Stimulated activated CD4-positive, alpha-beta T cell treated with anti-CD3 and anti-CD28 coated beads, TNF-alpha, amount 100 ng/mL, for 4 hours (primary cell): ENCODE results near the gene SULT4A1.

Source experiments
- DNase-seq, 3 experiments: peaks; one replicate each; pipeline ENCODE4 v3.0.0-alpha.2; 2020; ENCODE audit warnings: low read depth in 3 of 3

SULT4A1 gene

DNA sequence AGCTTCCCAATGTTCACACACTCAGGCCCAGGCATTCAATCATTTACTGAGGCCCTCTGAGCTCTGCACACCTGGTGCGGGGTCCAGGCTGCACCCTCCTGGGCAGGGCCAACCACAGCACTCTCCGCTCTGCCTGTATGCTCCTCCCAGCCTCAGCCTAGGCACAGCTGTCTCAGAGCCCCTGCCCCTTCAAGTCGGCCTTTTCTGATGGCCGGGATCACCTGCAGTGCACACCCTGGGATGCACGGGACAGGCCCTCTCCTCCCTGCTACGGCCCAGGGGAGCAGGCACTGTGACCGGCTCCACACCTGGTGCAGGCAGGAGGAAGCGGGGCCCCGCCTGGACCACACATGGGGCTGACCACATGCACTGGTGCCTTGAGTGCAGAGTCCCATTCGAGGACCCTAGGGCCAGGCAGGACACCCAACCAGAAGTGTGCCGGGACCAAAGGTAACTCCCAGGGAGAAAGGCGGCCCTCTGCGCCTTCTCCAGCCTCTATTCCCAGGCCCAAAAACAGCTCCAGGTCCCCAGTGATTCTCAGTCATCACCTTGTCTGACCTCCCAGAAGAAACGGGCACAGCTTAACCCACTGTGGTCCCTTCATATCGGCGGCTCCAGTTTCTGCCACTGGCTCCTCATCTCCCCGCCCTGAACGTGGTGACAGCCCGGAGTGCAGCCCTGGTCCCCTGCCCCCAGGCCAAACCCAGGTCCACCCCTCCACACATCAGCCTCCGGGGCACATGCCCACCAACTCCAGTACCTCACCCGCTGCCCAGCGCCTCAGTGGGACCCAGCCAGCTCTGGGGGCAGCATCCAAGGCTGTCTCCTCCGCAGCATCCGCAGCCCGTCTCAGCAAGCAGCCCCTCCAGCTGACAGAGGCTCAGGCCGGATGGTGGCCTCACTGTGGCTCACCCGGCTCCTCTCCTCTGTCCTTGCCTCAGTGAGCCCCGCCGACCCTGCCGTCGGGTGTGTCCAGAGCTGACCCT lies 17.5 kb downstream of the SULT4A1 start:
- no peak for DNase-seq

DNA sequence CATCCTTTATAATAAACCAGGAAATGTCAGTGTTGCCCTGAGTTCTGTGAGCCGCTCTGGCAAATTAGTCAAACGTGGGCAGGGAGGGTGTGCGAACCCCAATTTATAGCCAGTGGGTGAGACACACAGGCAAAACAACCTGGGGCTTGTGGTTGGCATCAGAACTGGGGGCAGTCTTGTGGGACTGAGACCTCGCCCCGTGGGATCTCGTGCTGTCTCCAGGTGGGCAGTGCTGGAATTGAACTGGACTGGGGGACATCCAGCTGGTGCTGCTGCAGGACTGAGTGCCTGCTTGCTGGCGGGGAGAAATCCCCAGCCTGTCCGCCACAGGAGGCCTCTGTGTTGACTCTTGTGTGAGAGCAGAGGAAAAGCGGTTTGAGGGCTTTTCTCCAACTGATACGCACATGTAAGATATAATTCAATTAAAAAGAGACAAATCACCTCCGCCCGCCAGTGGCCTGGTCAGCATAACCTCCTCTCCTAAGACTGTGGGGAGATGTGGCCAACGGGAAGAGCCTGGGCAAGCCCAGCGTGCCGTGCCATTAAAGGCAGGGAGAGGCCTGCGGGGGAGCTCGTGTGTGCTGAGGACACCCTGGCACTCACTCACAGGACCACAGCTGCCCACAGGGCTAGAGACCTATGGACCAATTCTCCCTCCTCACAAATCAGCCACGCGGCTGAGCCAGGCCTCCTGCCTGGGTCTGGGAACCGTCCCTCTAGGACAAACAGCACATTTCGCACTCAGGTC lies 18.4 kb downstream of the SULT4A1 start:
- no peak for DNase-seq

DNA sequence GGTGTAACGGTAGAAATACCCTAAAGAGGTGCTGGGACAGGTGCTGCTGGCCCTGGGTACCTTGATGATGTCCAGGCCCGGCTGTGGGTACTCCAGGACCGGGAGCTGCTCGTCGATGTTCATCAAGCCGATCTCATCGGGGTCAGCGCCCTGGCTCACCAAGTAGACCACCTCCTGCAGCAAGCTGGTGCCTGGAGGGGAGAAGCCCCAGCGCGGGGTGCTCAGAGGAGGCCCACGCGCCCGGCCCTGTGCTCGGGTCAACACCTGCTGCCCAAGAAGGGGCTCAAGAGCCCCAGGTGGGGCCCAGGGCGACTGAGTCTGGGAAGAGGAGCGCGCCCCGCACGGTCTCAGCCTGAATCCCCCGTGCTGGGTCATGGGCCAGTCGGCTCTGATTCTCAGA lies 20.6 kb downstream of the SULT4A1 start:
- DNase-seq, result no peak

DNA sequence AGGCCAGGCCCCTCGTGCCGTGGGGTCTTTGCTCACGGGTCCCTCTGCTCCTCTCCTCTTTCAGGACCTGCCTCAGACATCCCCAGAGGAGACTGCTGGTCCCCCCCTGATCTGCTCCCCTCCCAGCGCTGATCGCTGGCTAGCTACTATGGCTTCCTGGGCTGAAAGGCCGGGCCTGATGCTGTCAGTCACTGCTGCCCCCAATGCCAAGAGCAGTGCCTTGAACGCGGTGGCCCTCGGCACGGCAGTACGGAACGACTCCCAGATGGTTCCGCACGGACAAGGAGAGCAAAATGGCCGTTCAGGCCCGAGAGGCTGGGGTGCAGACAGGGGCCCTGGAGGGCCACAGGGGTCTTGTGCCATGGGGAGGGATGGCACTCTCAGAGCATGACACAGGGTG lies 21.5 kb downstream of the SULT4A1 start:
- DNase-seq, result no peak

DNA sequence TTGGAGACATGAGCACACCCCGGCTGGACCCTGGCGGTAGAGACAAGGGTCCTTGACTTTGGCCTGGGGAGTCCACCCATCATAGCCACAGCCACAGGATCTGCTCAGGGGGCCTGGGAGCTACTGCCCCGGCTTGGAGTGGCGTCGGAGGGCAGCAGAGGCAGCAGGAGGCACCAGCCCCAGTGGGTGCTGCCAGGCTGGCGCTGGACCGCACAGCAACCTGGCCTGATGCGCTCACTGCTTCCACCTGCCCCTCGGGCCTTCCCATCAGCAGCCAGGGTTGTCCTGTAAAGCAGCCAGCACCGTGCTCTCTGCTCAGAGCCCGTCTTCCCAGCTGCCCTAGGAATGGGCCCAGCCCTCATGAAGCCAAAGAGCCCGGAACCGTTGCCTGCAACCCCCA lies 21.9 kb downstream of the SULT4A1 start:
- DNase-seq, result no peak

DNA sequence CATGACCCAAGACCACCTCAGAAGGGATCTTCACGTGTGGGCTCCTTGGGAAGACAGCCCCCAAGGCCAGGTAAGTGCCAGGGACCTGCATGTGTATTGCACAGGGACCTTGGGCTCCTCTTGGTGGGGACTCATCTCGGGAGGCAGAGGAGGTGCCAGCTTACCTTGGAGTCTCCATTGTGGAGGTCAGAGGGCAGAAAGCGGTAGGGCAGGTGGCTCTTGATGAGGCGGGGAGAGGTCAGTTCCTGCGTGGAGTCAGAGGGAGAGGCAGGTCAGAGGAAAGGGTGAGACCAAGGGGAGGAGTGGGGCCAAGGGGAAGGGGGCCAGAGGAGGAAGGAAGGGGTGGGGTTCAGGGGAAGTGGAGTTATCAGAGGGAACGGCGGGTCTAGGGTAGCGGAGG lies 22.5 kb downstream of the SULT4A1 start:
- DNase-seq, result no peak

DNA sequence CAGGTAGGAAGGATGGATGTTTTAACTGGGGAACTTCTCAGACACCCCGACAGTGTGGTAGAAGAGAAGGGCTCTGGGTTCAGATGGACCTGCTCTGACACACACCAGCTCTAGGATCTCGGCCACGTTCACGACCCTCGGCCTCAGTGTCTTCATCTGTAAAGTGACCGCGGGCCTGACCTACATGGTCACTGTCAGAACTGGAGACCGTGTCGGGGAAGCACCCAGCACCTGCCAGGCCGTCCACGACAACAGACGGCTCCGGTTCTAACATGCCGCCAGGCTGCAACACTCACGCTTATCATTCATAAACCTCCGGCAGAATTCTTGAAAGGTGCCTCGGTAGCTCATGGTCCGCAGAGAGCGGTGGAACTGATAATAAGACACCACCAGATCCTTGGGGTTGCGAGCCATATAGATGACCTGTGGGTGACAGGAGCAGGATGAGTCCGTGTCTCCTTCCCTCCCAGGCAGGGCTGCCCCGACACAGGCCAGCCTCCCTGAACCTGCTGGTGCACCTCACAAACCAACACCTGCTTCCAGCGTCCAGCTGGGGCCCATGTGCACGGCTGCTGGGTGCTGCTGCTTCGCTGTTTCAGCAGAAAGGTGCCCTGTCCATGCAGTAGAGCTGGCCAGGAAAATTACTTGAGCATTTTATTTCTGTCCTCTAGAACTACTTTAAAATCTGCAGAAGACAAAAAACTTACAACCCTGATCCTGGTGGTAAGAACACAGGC lies 23.6 kb downstream of the SULT4A1 start:
- DNase-seq, result no peak

DNA sequence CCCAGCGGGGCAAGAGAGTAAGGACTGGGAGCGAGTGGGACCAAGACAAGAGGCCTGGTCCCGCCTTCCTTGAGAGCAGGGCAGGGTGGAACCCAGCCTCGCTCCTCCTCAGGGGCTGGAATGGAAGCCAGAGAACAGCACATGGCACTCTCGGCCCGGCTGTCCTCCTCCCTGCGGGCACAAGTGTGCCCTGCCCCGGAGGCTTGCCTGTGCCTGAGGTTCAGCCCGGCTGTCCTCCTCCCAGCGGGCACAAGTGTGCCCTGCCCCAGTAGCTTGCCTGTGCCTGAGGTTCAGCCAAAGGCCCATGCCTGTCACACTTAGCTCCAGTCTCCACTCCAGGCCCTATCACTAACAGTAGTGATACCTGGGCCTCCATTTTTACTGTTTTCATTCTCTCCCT lies 24.2 kb downstream of the SULT4A1 start:
- DNase-seq, result no peak

DNA sequence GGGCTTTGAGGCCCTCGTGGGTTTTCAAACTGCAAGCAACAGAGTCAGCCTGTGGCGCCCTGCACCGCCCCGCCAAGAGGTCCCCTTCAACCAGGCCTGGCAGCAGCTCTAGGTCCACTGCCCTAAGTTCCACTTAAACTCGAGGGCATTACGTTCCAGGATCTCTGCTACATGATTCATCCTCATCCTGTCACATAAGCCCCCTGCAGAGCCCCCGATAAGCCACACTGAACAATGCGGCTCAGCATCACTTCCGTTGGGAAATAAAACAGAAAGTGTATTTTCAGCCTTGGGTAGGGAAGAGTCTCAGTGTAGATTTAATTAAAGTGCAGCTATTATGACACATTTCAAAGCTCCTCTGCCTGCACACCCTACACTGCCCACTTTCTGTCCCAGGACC lies 24.6 kb downstream of the SULT4A1 start:
- no peak for DNase-seq

DNA sequence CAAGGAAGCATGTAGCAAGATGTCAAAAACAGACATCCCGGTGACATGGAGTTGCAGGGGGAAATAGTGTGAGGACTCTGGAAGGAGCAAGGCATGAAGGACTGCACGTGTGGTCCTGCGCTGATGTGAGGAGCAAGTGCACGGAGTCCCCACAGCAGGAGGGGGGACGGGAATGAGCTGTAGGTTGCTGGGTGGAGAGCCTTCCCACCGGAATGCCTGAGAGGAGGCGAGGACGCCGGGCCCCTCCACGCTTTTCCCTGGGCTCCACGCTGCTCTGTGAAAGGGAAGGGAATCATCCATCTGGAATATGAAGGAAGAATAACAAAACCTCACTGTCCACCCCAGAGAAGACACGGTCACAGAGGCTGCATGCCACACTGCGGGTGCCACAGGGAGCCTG lies 26.6 kb downstream of the SULT4A1 start:
- no peak for DNase-seq

DNA sequence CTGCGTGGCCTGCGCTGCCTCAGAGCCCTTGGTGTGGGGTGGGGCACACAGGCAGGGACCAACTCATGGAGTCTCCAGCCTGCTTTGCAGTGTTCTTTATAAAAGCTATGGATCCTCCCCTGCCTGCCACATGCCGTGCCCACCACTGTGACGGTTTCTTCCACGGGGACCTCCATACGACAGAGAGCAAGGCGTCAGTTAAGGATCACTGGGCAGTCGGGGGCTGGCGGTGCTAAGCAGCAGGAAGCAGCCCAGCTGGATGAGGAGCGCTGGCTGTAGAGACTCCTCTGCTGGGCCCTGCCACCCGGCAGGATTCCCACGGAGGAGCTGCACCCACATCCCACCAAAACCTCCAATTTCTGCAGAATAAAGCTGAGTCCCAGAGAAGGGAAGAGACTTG lies 27.1 kb downstream of the SULT4A1 start:
- no peak for DNase-seq

DNA sequence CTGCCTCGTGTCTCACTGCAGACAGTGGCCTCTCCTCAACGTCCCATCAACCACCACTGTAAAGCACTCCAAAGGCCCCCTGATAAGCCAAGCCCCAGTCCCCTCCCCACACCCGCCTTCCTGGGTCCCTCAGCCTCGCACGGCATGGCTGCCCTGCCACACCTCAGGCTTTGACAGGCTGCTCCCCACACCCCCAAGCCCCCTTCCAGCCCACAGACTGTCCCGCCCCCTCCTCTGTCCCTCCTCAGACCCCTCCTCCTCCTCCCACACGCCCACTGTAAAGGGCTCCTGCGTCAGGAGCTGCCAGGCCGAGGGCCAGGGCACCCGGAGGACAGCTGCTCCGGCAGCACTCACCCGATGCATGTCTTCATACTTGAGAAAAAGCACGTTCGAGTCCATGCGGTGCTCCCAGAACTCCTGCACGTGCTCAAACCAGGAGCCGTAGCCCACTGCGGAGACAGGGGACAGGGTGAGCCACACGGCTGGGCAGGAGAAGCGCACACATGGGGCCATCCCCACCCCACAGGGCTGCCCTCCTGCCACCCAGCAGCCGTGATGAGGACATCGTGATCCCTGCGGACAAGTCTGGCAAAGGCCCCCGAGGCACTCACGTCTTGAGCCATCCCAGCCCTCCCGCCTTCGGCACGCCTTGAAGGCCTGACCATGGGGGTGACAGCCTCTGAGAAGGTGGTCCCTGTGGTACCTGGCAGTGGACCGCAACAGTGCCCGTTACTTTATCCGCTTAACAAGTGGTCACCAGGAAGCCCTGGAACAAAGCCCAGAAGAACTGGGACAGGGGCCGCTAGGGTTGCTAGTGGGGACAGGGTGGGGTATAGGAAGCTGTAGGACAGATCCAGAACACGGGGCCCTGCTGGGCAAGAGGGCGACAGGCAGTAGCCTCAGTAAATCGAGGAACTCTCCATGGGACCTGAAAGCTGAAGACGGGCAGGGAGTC lies 28.8 kb downstream of the SULT4A1 start:
- no peak for DNase-seq

DNA sequence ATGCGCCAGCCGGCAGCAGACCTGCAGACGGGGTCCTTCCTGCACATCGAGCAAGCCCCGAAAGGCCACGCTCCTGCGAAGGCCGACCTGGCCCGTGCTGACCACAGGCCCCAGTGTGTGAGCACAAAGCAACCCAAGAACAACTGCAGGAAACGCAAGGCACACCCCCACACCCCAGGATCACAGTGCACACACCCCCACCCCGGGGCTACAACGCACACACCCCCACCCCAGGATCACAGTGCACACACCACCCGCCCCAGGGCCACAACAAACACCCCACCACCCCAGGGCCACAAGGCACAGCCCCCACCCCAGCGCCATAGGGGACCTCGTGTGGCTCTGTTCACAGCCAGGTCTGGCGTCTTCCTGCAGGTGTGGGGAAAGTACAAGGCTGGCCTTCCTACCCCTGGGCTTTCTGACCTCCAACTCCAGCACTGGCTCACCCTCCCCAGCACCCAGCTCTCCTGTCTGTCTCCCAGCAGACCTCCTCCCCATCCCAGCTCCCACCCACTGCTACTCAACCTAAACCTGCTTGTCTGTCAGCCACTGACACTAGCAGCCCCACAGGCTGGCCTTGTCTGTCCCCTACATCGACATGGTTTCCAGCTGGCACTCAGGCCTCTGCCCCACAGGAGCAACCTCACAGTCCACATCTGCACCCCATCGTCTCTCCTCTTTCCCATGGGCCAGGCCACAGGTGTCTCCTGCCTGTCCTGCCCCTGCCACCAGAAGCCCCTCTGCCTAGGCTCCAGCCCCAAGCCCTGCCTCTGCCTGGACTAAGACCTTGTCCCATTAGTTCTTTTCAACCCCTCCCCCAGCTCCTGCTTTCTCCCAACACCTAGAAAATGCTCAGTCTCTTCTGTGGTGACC lies 29.7 kb downstream of the SULT4A1 start:
- no peak for DNase-seq

DNA sequence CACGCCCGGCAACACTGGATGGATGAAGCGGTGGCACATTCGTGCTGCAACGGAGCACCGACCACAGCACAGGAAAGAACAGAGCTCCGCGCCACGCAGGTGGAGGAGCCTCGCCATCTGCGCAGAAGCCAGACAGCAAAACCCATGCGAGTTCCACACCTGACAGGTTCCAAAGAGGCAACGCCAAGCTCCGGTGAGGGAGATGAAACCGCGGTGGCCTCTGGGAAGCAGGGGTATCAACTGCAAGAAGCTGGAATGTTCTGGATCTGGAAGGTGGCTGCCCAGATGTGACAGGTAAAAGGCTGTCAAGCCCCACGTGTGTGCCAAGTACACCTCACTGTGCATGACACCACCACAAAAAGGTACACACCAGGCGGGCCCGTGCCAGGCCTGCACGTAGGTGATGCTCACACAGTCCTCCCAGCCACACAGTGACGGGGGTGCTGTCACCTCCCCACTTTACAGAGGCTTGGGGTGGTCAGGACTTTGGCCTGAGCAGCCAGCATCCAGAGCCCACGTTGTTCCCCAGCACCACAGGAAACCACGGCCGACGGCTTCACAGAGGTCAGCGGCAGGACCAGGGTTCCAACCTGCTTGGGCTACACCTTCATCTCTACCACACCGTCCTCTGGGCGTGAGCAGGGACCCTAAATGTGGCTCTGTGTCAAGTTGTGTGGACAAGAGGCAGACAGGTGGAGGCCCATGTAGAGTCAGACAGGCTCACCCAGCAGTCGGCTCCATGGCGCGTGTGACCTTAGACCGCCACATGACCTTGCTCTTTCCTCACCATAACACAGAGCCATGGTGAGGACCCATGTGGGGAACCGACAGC lies 30.5 kb downstream of the SULT4A1 start:
- no peak for DNase-seq

DNA sequence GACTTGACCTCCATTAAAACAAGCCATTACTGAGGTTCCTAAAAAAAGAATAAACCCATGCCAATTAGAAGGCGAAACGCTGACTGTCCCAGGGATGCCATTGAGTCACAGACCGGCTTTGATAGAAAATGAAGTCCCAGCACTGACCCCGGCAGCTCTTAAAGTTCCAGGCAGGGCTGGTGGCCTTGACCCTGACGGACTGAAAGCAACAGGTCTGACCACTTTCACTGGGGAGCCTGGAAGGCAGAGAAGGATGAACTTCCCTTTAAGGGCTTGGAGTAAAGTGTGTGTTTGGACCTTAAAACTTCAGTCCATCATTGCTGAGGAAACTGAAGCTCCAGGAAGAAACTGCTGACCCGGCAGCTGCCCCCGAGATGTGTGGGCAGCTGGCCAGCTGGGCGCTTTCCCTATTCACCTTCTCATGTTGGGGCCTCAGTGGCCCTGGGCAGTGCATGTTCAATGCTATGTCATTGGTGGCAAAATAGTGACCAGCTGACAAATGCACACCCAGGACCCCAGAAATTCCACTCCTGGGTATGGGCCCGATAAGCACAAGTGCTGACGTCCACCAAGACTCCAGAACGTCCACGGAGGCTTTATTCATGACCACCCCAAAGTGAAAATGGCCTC lies 31.3 kb downstream of the SULT4A1 start:
- DNase-seq, result no peak

DNA sequence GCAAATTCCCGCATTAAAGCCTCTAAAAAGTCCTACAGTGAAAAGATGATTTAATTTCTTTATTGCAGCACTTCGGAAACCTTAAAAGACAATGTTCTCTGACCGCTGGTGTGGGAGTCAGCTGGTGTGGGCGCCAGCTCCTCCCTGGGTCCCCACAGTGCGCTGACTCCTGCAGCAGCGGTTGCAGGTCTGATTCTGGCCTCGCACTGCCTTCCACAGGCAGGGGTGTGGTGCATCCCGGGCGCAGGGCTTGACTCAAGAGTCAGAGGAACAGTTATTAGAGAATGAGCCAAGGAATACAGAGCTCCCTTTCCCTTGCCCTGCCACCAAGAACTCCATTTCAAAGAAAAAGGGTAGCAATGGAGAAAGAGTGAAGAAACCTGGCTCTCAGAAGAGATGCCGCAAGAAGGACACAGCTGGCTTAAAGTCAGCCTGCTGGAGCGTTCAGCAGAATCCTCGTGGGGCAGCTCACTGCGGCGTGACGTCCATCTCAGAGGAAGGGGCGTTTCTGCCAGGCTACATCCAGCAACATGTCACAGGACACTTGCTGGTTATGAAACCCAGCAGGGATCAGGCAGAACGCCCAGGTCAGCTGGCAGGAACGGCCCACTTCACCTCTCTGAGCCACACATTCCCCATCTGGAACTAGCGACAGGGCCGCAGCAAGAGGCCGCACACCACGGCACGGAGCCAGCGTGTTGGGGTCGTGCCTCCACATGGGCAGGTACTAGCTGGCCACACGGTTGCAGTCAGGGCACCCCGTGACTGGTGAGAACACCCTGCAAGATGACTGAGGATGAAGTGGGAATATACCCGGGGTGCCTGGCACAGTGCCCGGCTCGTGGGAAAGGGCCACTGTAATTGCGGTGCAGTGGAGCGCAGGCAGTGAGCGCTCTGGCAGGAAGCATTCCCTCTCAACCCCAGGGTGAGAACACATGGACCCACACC lies 32.1 kb downstream of the SULT4A1 start:
- no peak for DNase-seq

DNA sequence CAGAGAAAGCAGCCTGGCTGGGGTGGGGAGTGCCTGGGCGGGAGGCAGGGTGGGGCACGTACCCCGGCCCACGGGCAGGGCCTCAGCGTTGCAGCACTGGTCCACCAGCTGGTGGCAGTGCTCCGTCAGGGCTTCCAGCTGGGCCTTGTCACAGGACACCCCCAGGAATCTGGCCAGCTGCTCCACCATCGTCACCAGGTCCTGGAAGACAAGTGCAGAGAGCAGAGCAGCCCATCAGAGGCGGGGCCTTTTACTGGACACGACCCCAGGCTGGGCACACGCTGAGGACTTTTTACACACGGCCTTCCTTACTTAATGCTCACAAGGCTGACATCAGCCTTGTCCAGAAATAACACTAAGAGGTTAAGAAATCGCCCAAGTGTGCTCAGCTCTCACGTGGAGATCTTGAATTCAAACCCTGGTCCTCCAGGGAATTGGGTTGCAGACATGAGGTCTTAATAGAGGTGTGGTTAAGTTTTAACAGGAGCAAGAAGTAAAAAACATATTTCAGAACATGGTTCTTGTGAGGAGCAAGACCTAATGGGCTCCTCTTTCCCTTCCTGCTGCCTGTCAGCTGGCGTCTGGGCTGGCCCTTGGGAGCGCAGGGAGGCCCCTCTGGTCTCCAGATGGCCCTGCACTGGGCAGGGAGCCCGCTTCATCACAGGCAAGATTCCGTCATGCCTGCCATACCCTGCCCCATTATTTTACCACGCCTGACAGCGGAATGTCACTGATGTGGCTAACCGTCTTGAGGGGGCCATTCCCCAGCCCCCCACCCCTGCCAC lies 33.1 kb downstream of the SULT4A1 start:
- DNase-seq, result no peak
